HepG2 (cell line): Measurements from ENCODE around the gene PTF1A. TPM values are rescaled to one million over a fixed set of nuclear protein-coding genes. Genes with fewer than 3 reads are reported as not detected.

Source experiments
- CTCF ChIP-seq: sonication (generic); formaldehyde crosslinking; IDR thresholded peaks from 2 replicates; pipeline ENCODE4 v1.5.0; 2020; ENCODE audit warnings: mild to moderate bottlenecking, missing genetic modification reagents, moderate library complexity
- ELF3 ChIP-seq: IDR thresholded peaks from 2 replicates; pipeline ENCODE4 v1.6.1; 2016; ENCODE audit warnings: missing genetic modification reagents, missing compliant biosample characterization
- FLYWCH1 ChIP-seq: sonication (generic); formaldehyde crosslinking; IDR thresholded peaks from 2 replicates; pipeline ENCODE4 v1.8.1; 2023; ENCODE audit warnings: mild to moderate bottlenecking, missing genetic modification reagents
- GABPA ChIP-seq, 2 experiments: IDR thresholded peaks; 2 replicates each; pipeline ENCODE4 v1.6.1; 2011 to 2016; ENCODE audit warnings: low read depth in 2 of 2, low read length in 1 of 2, missing biosample characterization in 1 of 2, missing genetic modification characterization in 1 of 2
- HNF1B ChIP-seq: sonication (generic); formaldehyde crosslinking; IDR thresholded peaks from 2 replicates; pipeline ENCODE4 v1.5.1; 2020; ENCODE audit warnings: mild to moderate bottlenecking, moderate library complexity, missing genetic modification reagents
- HNF4G ChIP-seq, 2 experiments: sonication (generic) in 1 of 2; formaldehyde crosslinking in 1 of 2; IDR thresholded peaks; 2 replicates each; pipeline versions ENCODE4 v1.4.0 to v1.6.1; 2011 to 2020; ENCODE audit warnings: borderline replicate concordance in 2 of 2, low read depth in 2 of 2, mild to moderate bottlenecking in 2 of 2, low read length in 1 of 2, missing genetic modification reagents in 1 of 2, moderate library complexity in 1 of 2
- MAFG ChIP-seq: sonication (generic); formaldehyde crosslinking; IDR thresholded peaks from 2 replicates; pipeline ENCODE4 v1.5.1; 2020; ENCODE audit warnings: mild to moderate bottlenecking, missing genetic modification reagents
- NCOA2 ChIP-seq: sonication (generic); formaldehyde crosslinking; IDR thresholded peaks from 2 replicates; pipeline ENCODE4 v1.8.0; 2022; ENCODE audit warnings: inconsistent platforms
- RARA ChIP-seq: IDR thresholded peaks from 2 replicates; pipeline ENCODE4 v1.6.1; 2016; ENCODE audit warnings: missing genetic modification reagents, missing compliant biosample characterization
- RBM22 ChIP-seq: fragments of 200-400 bp; formaldehyde crosslinking; optimal IDR thresholded peaks from 2 replicates; pipeline ENCODE3; 2017; ENCODE audit warnings: mild to moderate bottlenecking, low read length, moderate library complexity
- RELA ChIP-seq: sonication (generic); formaldehyde crosslinking; IDR thresholded peaks from 2 replicates; pipeline ENCODE4 v1.4.0; 2020; ENCODE audit warnings: missing genetic modification reagents
- SAFB2 ChIP-seq: sonication (generic); formaldehyde crosslinking; IDR thresholded peaks from 2 replicates; pipeline ENCODE4 v1.5.1; 2020; ENCODE audit warnings: missing genetic modification reagents, low read depth, mild to moderate bottlenecking, borderline replicate concordance
- SIX4 ChIP-seq: sonication (generic); formaldehyde crosslinking; IDR thresholded peaks from 2 replicates; pipeline ENCODE4 v1.4.0; 2020; ENCODE audit warnings: missing genetic modification reagents
- SMC3 ChIP-seq: IDR thresholded peaks from 2 replicates; pipeline ENCODE4 v1.6.1; 2011; ENCODE audit warnings: low read length, improper control_type of control experiment
- SNAPC2 ChIP-seq: sonication (generic); formaldehyde crosslinking; IDR thresholded peaks from 2 replicates; pipeline ENCODE4 v1.8.1; 2022; ENCODE audit warnings: mild to moderate bottlenecking, missing genetic modification reagents
- SOX6 ChIP-seq, 2 experiments: fragments of 450-650 bp in 1 of 2; sonication (generic) in 1 of 2; formaldehyde crosslinking in 1 of 2; IDR thresholded peaks; 2 replicates each; pipeline versions ENCODE4 v1.4.0 to v1.6.1; 2017 to 2020; ENCODE audit warnings: antibody characterized with exemption in 1 of 2, mild to moderate bottlenecking in 1 of 2, missing genetic modification reagents in 1 of 2
- XBP1 ChIP-seq: sonication (generic); formaldehyde crosslinking; IDR thresholded peaks from 2 replicates; pipeline ENCODE4 v1.5.0; 2020; ENCODE audit warnings: missing genetic modification reagents
- ZBTB1 ChIP-seq: sonication (generic); formaldehyde crosslinking; IDR thresholded peaks from 2 replicates; pipeline ENCODE4 v1.4.0; 2020; ENCODE audit warnings: missing genetic modification reagents, borderline replicate concordance
- ZNF232 ChIP-seq: sonication (generic); formaldehyde crosslinking; IDR thresholded peaks from 2 replicates; pipeline ENCODE4 v1.4.0; 2020; ENCODE audit warnings: missing genetic modification reagents, borderline replicate concordance
- ZNF335 ChIP-seq: sonication (generic); formaldehyde crosslinking; IDR thresholded peaks from 2 replicates; pipeline ENCODE4 v1.4.0; 2020; ENCODE audit warnings: missing genetic modification reagents
- ZNF367 ChIP-seq: sonication (generic); formaldehyde crosslinking; IDR thresholded peaks from 2 replicates; pipeline ENCODE4 v1.4.0; 2020; ENCODE audit warnings: missing genetic modification reagents, borderline replicate concordance
- ZNF44 ChIP-seq: sonication (generic); formaldehyde crosslinking; IDR thresholded peaks from 2 replicates; pipeline ENCODE4 v1.5.1; 2020; ENCODE audit warnings: mild to moderate bottlenecking, missing genetic modification reagents
- ZNF567 ChIP-seq: sonication (generic); formaldehyde crosslinking; IDR thresholded peaks from 2 replicates; pipeline ENCODE4 v1.8.1; 2023; ENCODE audit warnings: mild to moderate bottlenecking, missing genetic modification reagents, borderline replicate concordance
- ZNF670 ChIP-seq: sonication (generic); formaldehyde crosslinking; IDR thresholded peaks from 2 replicates; pipeline ENCODE4 v1.8.0; 2022; ENCODE audit warnings: mild to moderate bottlenecking, missing genetic modification reagents, borderline replicate concordance
- ZNF674 ChIP-seq: sonication (generic); formaldehyde crosslinking; IDR thresholded peaks from 2 replicates; pipeline ENCODE4 v1.5.0; 2020; ENCODE audit warnings: low read depth, mild to moderate bottlenecking, missing genetic modification reagents
- ZNF770 ChIP-seq: sonication (generic); formaldehyde crosslinking; IDR thresholded peaks from 2 replicates; pipeline ENCODE4 v1.5.0; 2020; ENCODE audit warnings: mild to moderate bottlenecking, missing genetic modification reagents
- polyA plus RNA-seq, 8 experiments: library from polyadenylated mRNA; depleted of rRNA in 3 of 8; stranded (reverse) in 7 of 8; unstranded in 1 of 8; fragments of >200 nt; fragmentation: Illumina TruSeq in 4 of 8; extraction: Trizol in 4 of 8; gene quantifications; 2 replicates each; pipeline versions ENCODE4 v1.2.1 to v1.2.3, GENCODE V29; 2011 to 2016; ENCODE audit warnings: low read depth in 4 of 8, missing spikeins in 1 of 8, mixed read lengths in 1 of 8; ENCODE audit not compliant: insufficient read depth in 1 of 8
- total RNA-seq, 5 experiments: library from RNA; depleted of rRNA; stranded (reverse); fragments of >200 nt; fragmentation: Illumina TruSeq; extraction: Trizol; gene quantifications; 2 replicates each; pipeline ENCODE4 v1.2.3, GENCODE V29; 2016; ENCODE audit warnings: low read depth in 1 of 5

The PTF1A gene
- total and polyA plus RNA-seq, 2 of the 13 experiments (the other 11 are each of a cell fraction or from before 2014, with no cell fraction given) = not detected

- TF ChIP-seq ZNF770 (CRISPR knock-in tag) (no peak), MAFG (CRISPR knock-in tag) (no peak), ZNF674 (CRISPR knock-in tag) (no peak), HNF4G (IDR thresholded peaks at IDR 0.05; ENCODE audit: borderline replicate concordance, low read depth, low read length) (peak; percentile 76; the same call in 1 of the 2 replicates), HNF4G (CRISPR knock-in tag; IDR thresholded peaks at IDR 0.05; ENCODE audit: borderline replicate concordance, low read depth) (no peak), SIX4 (CRISPR knock-in tag) (no peak), ZNF670 (CRISPR knock-in tag) (no peak), RBM22 (no peak), ELF3 (peak; percentile 64; the same call in 1 of the 2 replicates), ZNF335 (CRISPR knock-in tag) (no peak), RARA (CRISPR knock-in tag) (peak; percentile 82), GABPA (IDR thresholded peaks at IDR 0.05; ENCODE audit: low read depth, low read length) (no peak), GABPA (CRISPR knock-in tag; IDR thresholded peaks at IDR 0.05; ENCODE audit: low read depth) (peak; percentile 63), SMC3 (no peak), RELA (no peak), ZNF232 (CRISPR knock-in tag) (no peak), ZNF367 (CRISPR knock-in tag) (no peak), CTCF (CRISPR knock-in tag) (no peak), XBP1 (CRISPR knock-in tag) (no peak), HNF1B (CRISPR knock-in tag) (peak; percentile 70; the same call in 1 of the 2 replicates), SNAPC2 (CRISPR knock-in tag) (0 out of 2 replicates have a peak, but pooled peaks have one; percentile 63), SAFB2 (CRISPR knock-in tag) (no peak), ZNF567 (CRISPR knock-in tag) (no peak), SOX6 (IDR thresholded peaks at IDR 0.05) (no peak), SOX6 (CRISPR knock-in tag; IDR thresholded peaks at IDR 0.05) (peak; percentile 98), ZNF44 (no peak), FLYWCH1 (no peak), ZBTB1 (CRISPR knock-in tag) (no peak), NCOA2 (peak; percentile 89)
Observed at GRCh38 chr10:23186697-23187096, 5.4 kb upstream of the PTF1A start (continued).
